CD14-positive monocyte (primary cell): ENCODE data around the gene CPNE4. TPM values are rescaled to one million over a fixed set of nuclear protein-coding genes. Genes with fewer than 3 reads are reported as not detected.

Experiments
- DNase-seq, 3 donors: peaks; one replicate each; pipeline ENCODE4 v3.0.0-alpha.2; 2011 to 2022
- H2AFZ ChIP-seq: 2 replicates; pipeline ENCODE4 v1.6.0; 2012; ENCODE audit warnings: mild to moderate bottlenecking, low read depth, low read length, inconsistent platforms; ENCODE audit not compliant: insufficient read depth, poor library complexity, severe bottlenecking
- H3K27ac ChIP-seq, 2 donors: 1 replicate in 1 of 2; 2 replicates in 1 of 2; pipeline ENCODE4 v1.5.1; 2012 to 2013; ENCODE audit warnings: low read length in 2 of 2, control low read depth in 1 of 2, inconsistent platforms in 1 of 2, low read depth in 1 of 2, mild to moderate bottlenecking in 1 of 2
- H3K27me3 ChIP-seq, 2 donors: one replicate each; pipeline versions ENCODE4 v1.6.0 to v1.6.1; 2011 to 2013; ENCODE audit warnings: low read length in 2 of 2; ENCODE audit not compliant: control insufficient read depth in 2 of 2, insufficient read depth in 2 of 2
- H3K36me3 ChIP-seq, 2 donors: replicated peaks in 1 of 2; 1 replicate in 1 of 2; 2 replicates in 1 of 2; pipeline versions ENCODE4 v1.5.1 to v1.6.1; 2012 to 2013; ENCODE audit warnings: low read length in 2 of 2, control low read depth in 1 of 2, inconsistent platforms in 1 of 2, mild to moderate bottlenecking in 1 of 2; ENCODE audit not compliant: insufficient read depth in 2 of 2, control insufficient read depth in 1 of 2
- H3K4me1 ChIP-seq, 2 donors: 1 replicate in 1 of 2; 2 replicates in 1 of 2; pipeline versions ENCODE4 v1.5.1 to v1.6.1; 2012 to 2013; ENCODE audit warnings: low read length in 2 of 2, control low read depth in 1 of 2, inconsistent platforms in 1 of 2, mild to moderate bottlenecking in 1 of 2, moderate library complexity in 1 of 2; ENCODE audit not compliant: insufficient read depth in 2 of 2, control insufficient read depth in 1 of 2
- H3K4me2 ChIP-seq: replicated peaks from 2 replicates; pipeline ENCODE3; 2012; ENCODE audit warnings: low read length, moderate library complexity, mild to moderate bottlenecking; ENCODE audit not compliant: poor library complexity, severe bottlenecking; ENCODE audit errors: extremely low read depth
- H3K4me3 ChIP-seq, 3 experiments: fragments of 200-600 bp in 1 of 3; sonication (generic) in 1 of 3; replicated peaks in 1 of 3; 1 replicate in 2 of 3; 2 replicates in 1 of 3; pipeline ENCODE4 v1.5.1; 2011 to 2013; ENCODE audit warnings: low read length in 3 of 3, mild to moderate bottlenecking in 3 of 3, control low read depth in 2 of 3, low read depth in 2 of 3, inconsistent platforms in 1 of 3, moderate library complexity in 1 of 3
- H3K79me2 ChIP-seq: 2 replicates; pipeline ENCODE4 v1.6.0; 2012; ENCODE audit warnings: mild to moderate bottlenecking, control low read depth, inconsistent platforms, low read length, moderate library complexity; ENCODE audit not compliant: insufficient read depth
- H3K9ac ChIP-seq: 2 replicates; pipeline ENCODE4 v1.6.0; 2017; ENCODE audit warnings: low read length, mild to moderate bottlenecking; ENCODE audit not compliant: insufficient read depth, poor library complexity, severe bottlenecking
- H3K9me3 ChIP-seq, 2 donors: replicated peaks in 1 of 2; 1 replicate in 1 of 2; 2 replicates in 1 of 2; pipeline versions ENCODE4 v1.5.1 to v1.6.1; 2012 to 2013; ENCODE audit warnings: low read length in 2 of 2, control low read depth in 1 of 2; ENCODE audit not compliant: control insufficient read depth in 1 of 2, insufficient read depth in 1 of 2
- H4K20me1 ChIP-seq: 2 replicates; pipeline ENCODE4 v1.6.0; 2012; ENCODE audit warnings: mild to moderate bottlenecking, low read length, control low read depth, moderate library complexity; ENCODE audit not compliant: insufficient read depth
- H3K27ac Mint-ChIP-seq, 7 donors: one replicate each; pipeline ENCODE4 v1.8.0; 2020; ENCODE audit warnings: mild to moderate bottlenecking in 7 of 7, mixed read lengths in 7 of 7, moderate library complexity in 6 of 7, inconsistent platforms in 2 of 7
- H3K27me3 Mint-ChIP-seq, 3 donors: one replicate each; pipeline ENCODE4 v1.8.0; 2021 to 2022; ENCODE audit warnings: low read depth in 3 of 3, mild to moderate bottlenecking in 3 of 3, mixed read lengths in 3 of 3, moderate library complexity in 3 of 3, inconsistent platforms in 1 of 3
- H3K36me3 Mint-ChIP-seq, 2 donors: one replicate each; pipeline ENCODE4 v1.8.0; 2020; ENCODE audit warnings: mixed read lengths in 2 of 2, inconsistent platforms in 1 of 2, mild to moderate bottlenecking in 1 of 2
- H3K4me1 Mint-ChIP-seq: one replicate; pipeline ENCODE4 v1.8.0; 2020; ENCODE audit warnings: mild to moderate bottlenecking, mixed read lengths
- H3K4me3 Mint-ChIP-seq, 2 donors: one replicate each; pipeline ENCODE4 v1.8.0; 2020; ENCODE audit warnings: mild to moderate bottlenecking in 2 of 2, mixed read lengths in 2 of 2, moderate library complexity in 1 of 2
- H3K9me3 Mint-ChIP-seq, 7 donors: one replicate each; pipeline ENCODE4 v1.8.0; 2020 to 2022; ENCODE audit warnings: mixed read lengths in 7 of 7, mild to moderate bottlenecking in 6 of 7, moderate library complexity in 6 of 7, inconsistent platforms in 2 of 7
- WGBS: methylation state at CpG from one replicate; pipeline ENCODE4 v1.1.5; 2013; ENCODE audit warnings: missing lambda C conversion rate; ENCODE audit not compliant: insufficient coverage; 5-methylcytosine and 5-hydroxymethylcytosine counted together
- intact Hi-C, 2 donors: fragments of 100-400 bp; cut with micrococcal nuclease; formaldehyde crosslinking; loops; one replicate each; pipeline versions ENCODE4 v1.15.0 to v1.15.1; 2023
- polyA plus RNA-seq, 3 donors: library from polyadenylated mRNA; depleted of rRNA in 1 of 3; unstranded in 2 of 3; stranded (reverse) in 1 of 3; fragments of 300-500 nt in 2 of 3; fragments of >200 nt in 1 of 3; fragmentation: Illumina TruSeq in 2 of 3; gene quantifications; 1 replicate in 2 of 3; 2 replicates in 1 of 3; pipeline ENCODE4 v1.2.3, GENCODE V29; 2012 to 2021
- TF ChIP-seq, protein P1 (sequence below): fragments of 200-600 bp; IDR thresholded peaks from one replicate; pipeline ENCODE4 v1.8.0; 2022; ENCODE audit warnings: antibody characterized with exemption, mild to moderate bottlenecking

Gene CPNE4
- polyA plus RNA-seq, 3 donors: not detected

DNA sequence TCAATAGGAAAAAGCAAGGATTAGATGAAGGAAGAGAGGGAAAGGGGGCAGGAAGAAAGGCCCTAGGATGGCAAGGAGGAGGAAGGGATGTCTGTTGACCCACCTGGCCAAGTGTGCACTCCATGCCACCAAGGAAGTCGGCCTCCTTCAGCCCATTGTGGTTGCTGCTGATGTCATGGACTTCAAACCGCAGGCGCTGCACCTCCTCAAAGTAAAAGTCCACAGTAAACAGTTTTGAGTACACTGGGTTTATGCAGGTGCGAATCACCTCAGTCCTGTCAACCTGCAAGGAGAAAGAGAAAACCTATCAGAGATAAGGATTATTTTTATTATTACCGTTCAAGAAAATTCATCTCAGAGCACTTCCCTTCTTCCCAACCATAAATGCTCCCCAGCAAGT lies 311.5 kb downstream of the CPNE4 start:
- H3K79me2 ChIP-seq: no peaks in the 10 kb centered on the region
- H3K27ac ChIP-seq: no peak overlapping the region
- Mint-ChIP-seq H3K36me3 (no peaks in the 10 kb centered on the region), H3K27me3 (peaks cover 0 to 4% (median 0%) of the 10 kb centered on the region in 3 donors), H3K4me1 (no peaks in the 10 kb centered on the region), H3K4me3 (no peak overlapping the region), H3K27ac (no peak overlapping the region), H3K9me3 (no peaks in the 10 kb centered on the region)
- no peaks in the 10 kb centered on the region for H4K20me1 ChIP-seq
- no peaks in the 10 kb centered on the region for H3K9me3 ChIP-seq
- H3K9ac ChIP-seq: no peak overlapping the region
- no peak overlapping the region for H2AFZ ChIP-seq
- no peaks in the 10 kb centered on the region for H3K36me3 ChIP-seq
- no peak for DNase-seq
- no peaks in the 10 kb centered on the region for H3K27me3 ChIP-seq
- intact Hi-C loops: no loop called here
- no peak overlapping the region for H3K4me2 ChIP-seq
- WGBS: 100% methylated on average over 1 of the region's 5 CpGs
- H3K4me3 ChIP-seq: no peak overlapping the region
- H3K4me1 ChIP-seq: no peaks in the 10 kb centered on the region
- TF ChIP-seq, protein P1, sequence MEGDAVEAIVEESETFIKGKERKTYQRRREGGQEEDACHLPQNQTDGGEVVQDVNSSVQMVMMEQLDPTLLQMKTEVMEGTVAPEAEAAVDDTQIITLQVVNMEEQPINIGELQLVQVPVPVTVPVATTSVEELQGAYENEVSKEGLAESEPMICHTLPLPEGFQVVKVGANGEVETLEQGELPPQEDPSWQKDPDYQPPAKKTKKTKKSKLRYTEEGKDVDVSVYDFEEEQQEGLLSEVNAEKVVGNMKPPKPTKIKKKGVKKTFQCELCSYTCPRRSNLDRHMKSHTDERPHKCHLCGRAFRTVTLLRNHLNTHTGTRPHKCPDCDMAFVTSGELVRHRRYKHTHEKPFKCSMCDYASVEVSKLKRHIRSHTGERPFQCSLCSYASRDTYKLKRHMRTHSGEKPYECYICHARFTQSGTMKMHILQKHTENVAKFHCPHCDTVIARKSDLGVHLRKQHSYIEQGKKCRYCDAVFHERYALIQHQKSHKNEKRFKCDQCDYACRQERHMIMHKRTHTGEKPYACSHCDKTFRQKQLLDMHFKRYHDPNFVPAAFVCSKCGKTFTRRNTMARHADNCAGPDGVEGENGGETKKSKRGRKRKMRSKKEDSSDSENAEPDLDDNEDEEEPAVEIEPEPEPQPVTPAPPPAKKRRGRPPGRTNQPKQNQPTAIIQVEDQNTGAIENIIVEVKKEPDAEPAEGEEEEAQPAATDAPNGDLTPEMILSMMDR: no peak

DNA sequence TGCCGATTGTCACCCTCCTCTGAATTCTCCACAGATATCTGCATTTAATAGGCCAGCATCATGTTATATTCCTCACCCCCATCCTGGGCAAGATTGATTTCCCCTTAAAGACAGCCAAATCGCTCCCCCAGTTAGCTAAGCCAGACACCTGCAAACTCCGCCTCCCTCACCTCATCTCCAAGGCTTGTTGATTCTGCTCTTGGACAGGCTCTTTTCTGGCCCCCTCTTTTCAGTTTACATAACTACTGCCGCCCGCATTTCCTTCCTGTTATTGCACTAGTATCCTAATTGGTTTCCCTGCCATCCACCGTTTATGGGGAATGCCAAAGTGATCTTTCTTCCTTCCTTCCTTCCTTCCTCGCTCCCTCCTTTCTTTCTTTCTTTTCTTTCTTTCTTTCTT lies 317.3 kb downstream of the CPNE4 start:
- H3K27ac ChIP-seq: no peak overlapping the region
- no peaks in the 10 kb centered on the region for H3K36me3 Mint-ChIP-seq
- no peaks in the 10 kb centered on the region for H3K4me1 Mint-ChIP-seq
- no peaks in the 10 kb centered on the region for H3K9me3 ChIP-seq
- H3K36me3 ChIP-seq: no peaks in the 10 kb centered on the region
- no peaks in the 10 kb centered on the region for H3K79me2 ChIP-seq
- H2AFZ ChIP-seq: no peak overlapping the region
- peak overlapping the region in 1 of 7 donors; percentile 40 for H3K27ac Mint-ChIP-seq
- intact Hi-C loops: no loop called here
- H3K4me1 ChIP-seq: no peaks in the 10 kb centered on the region
- no peaks in the 10 kb centered on the region for H3K27me3 ChIP-seq
- no peak overlapping the region for H3K4me2 ChIP-seq
- H4K20me1 ChIP-seq: no peaks in the 10 kb centered on the region
- no peak overlapping the region for H3K9ac ChIP-seq
- no peaks in the 10 kb centered on the region for H3K9me3 Mint-ChIP-seq
- H3K27me3 Mint-ChIP-seq: no peaks in the 10 kb centered on the region
- 71% methylated on average over 5 of the region's 7 CpGs for WGBS
- TF ChIP-seq, protein P1: no peak
- DNase-seq: no peak
- no peak overlapping the region for H3K4me3 ChIP-seq
- no peak overlapping the region for H3K4me3 Mint-ChIP-seq
